HG03460 (cell line): ENCODE results near the gene ARHGEF3.

ENCODE experiments used
- ATAC-seq: cut with Tn5 transposase; IDR thresholded peaks from one replicate; pipeline ENCODE4 v1.9.1; 2021; ENCODE audit not compliant: unreplicated experiment

ARHGEF3 gene

GRCh38 chr3:56684029-56684428, 117.7 kb downstream of the ARHGEF3 start:
- ATAC-seq = no peak

- ATAC-seq = peak; percentile 75
Measured at GRCh38 chr3:56683122-56683817, 118.5 kb downstream of the ARHGEF3 start, which contains the start of gene TASOR. TSS of gene TASOR (minus strand) at chr3:56683265. CDS start at chr3:56683006, 259 bp downstream.

GRCh38 chr3:56682462-56683121, 119.2 kb downstream of the ARHGEF3 start:
- ATAC-seq = peak; percentile 69

- no peak for ATAC-seq
Measured at GRCh38 chr3:56681984-56682461, 119.7 kb downstream of the ARHGEF3 start.

- no peak for ATAC-seq
Measured at GRCh38 chr3:56680054-56680580, 121.6 kb downstream of the ARHGEF3 start.
